Measurements from ENCODE around the gene SPSB3.
"Not testable (repeated sequence)": the region's sequence is repeated elsewhere in the genome, so short reads cannot be mapped to it uniquely, and the experiment has no call there.

SPSB3 gene

GRCh38 chr16:1744338-1744840 lies 38.0 kb downstream of the SPSB3 start:
- no peak for DNase-seq (ENCODE audit: low read depth in 2 of 3, low spot score in 1 of 3)

- no peak for DNase-seq (ENCODE audit: low read depth in 2 of 3, low spot score in 1 of 3)
Observed at GRCh38 chr16:1743376-1744337, 38.7 kb downstream of the SPSB3 start.

GRCh38 chr16:1741553-1742165 lies 40.7 kb downstream of the SPSB3 start:
- no peak for DNase-seq (ENCODE audit: low read depth in 2 of 3, low spot score in 1 of 3)

GRCh38 chr16:1740781-1741490 lies 41.4 kb downstream of the SPSB3 start:
- no peak for DNase-seq (ENCODE audit: low read depth in 2 of 3, low spot score in 1 of 3)

GRCh38 chr16:1740234-1740633 lies 42.1 kb downstream of the SPSB3 start:
- no peak for DNase-seq (ENCODE audit: low read depth in 2 of 3, low spot score in 1 of 3)

GRCh38 chr16:1734816-1735215 lies 47.6 kb downstream of the SPSB3 start:
- no peak for DNase-seq (ENCODE audit: low read depth in 2 of 3, low spot score in 1 of 3)

- DNase-seq (ENCODE audit: low read depth in 2 of 3, low spot score in 1 of 3): no peak
Observed at GRCh38 chr16:1734123-1734522, 48.2 kb downstream of the SPSB3 start.

- DNase-seq (ENCODE audit: low read depth in 2 of 3, low spot score in 1 of 3): not testable (repeated sequence)
Observed at GRCh38 chr16:1732551-1732987, 49.8 kb downstream of the SPSB3 start.

GRCh38 chr16:1732071-1732470 lies 50.3 kb downstream of the SPSB3 start:
- DNase-seq (ENCODE audit: low read depth in 2 of 3, low spot score in 1 of 3): no peak

GRCh38 chr16:1731603-1732002 lies 50.8 kb downstream of the SPSB3 start:
- DNase-seq (ENCODE audit: low read depth in 2 of 3, low spot score in 1 of 3): no peak

- DNase-seq (ENCODE audit: low read depth in 2 of 3, low spot score in 1 of 3): no peak
Observed at GRCh38 chr16:1731073-1731472, 51.3 kb downstream of the SPSB3 start.

GRCh38 chr16:1729445-1729844 lies 52.9 kb downstream of the SPSB3 start:
- DNase-seq (ENCODE audit: low read depth in 2 of 3, low spot score in 1 of 3): no peak

- DNase-seq (ENCODE audit: low read depth in 2 of 3, low spot score in 1 of 3): no peak
Observed at GRCh38 chr16:1729026-1729425, 53.3 kb downstream of the SPSB3 start.

GRCh38 chr16:1727651-1728624 lies 54.4 kb downstream of the SPSB3 start:
- no peak for DNase-seq (ENCODE audit: low read depth in 2 of 3, low spot score in 1 of 3)
